Sigmoid colon (tissue), 7 donors: ENCODE measurements around the gene WNT7A. TPM values are rescaled to one million over a fixed set of nuclear protein-coding genes. Genes with fewer than 3 reads are reported as not detected.

Source experiments
- DNase-seq: peaks from one replicate; pipeline ENCODE4 v3.0.0-alpha.2; 2019
- H3K27ac ChIP-seq, 4 donors: fragments of 200-600 bp; sonication (generic); one replicate each; pipeline ENCODE4 v1.5.1; 2016 to 2019; ENCODE audit warnings: mild to moderate bottlenecking in 1 of 4
- H3K27me3 ChIP-seq, 3 donors: fragments of 200-600 bp; sonication (generic); one replicate each; pipeline ENCODE4 v1.5.1; 2019; ENCODE audit warnings: mild to moderate bottlenecking in 1 of 3
- H3K36me3 ChIP-seq, 4 donors: fragments of 200-600 bp; sonication (generic); one replicate each; pipeline ENCODE4 v1.5.1; 2016 to 2019
- H3K4me1 ChIP-seq, 4 donors: fragments of 200-600 bp; sonication (generic); one replicate each; pipeline ENCODE4 v1.5.1; 2017 to 2019
- H3K4me3 ChIP-seq, 4 donors: fragments of 200-600 bp; sonication (generic); one replicate each; pipeline ENCODE4 v1.5.1; 2017 to 2019; ENCODE audit warnings: mild to moderate bottlenecking in 2 of 4, moderate library complexity in 1 of 4
- H3K9me3 ChIP-seq, 4 donors: fragments of 200-600 bp in 3 of 4; sonication (generic) in 3 of 4; one replicate each; pipeline versions ENCODE4 v1.5.1 to v1.6.1; 2013 to 2019
- CTCF ChIP-seq, 4 experiments: fragments of 450-650 bp in 3 of 4; fragments of 200-600 bp in 1 of 4; IDR thresholded peaks; one replicate each; pipeline ENCODE4 v1.5.1; 2016 to 2019; ENCODE audit warnings: antibody characterized with exemption in 4 of 4, mild to moderate bottlenecking in 3 of 4, moderate library complexity in 2 of 4
- EP300 ChIP-seq, 4 donors: sonication (generic); formaldehyde crosslinking; IDR thresholded peaks; one replicate each; pipeline ENCODE4 v1.6.1; 2017; ENCODE audit warnings: antibody characterized with exemption in 4 of 4
- POLR2A ChIP-seq, 2 donors: fragments of 450-650 bp; IDR thresholded peaks; one replicate each; pipeline ENCODE4 v1.6.1; 2016; ENCODE audit warnings: antibody characterized with exemption in 2 of 2, mild to moderate bottlenecking in 2 of 2, moderate library complexity in 2 of 2
- POLR2AphosphoS5 ChIP-seq, 4 donors: sonication (generic); formaldehyde crosslinking; IDR thresholded peaks; one replicate each; pipeline ENCODE4 v1.6.1; 2017; ENCODE audit warnings: antibody characterized with exemption in 4 of 4
- WGBS, 2 donors: extraction: QIAGEN DNeasy Blood & Tissue Kit; methylation state at CpG; one replicate each; pipeline ENCODE4 v1.1.7; 2013; 5-methylcytosine and 5-hydroxymethylcytosine counted together
- intact Hi-C: fragments of 100-400 bp; cut with DNase I; formaldehyde crosslinking; loops from one replicate; pipeline ENCODE4 v1.15.1; 2023
- polyA plus RNA-seq, 3 donors: library from polyadenylated mRNA; stranded (reverse); fragments of 200-250 nt; gene quantifications; one replicate each; pipeline ENCODE4 v1.2.3, GENCODE V29; 2013
- total RNA-seq, 4 donors: library from RNA; depleted of rRNA; stranded (reverse); fragments of >200 nt; gene quantifications; one replicate each; pipeline ENCODE4 v1.1.0, GENCODE V29; 2016
- donor health status: healthy with polysubstance abuse.
- donor health status: Bipolar disorder and iron deficiency.
- donor health status: healthy.

WNT7A gene
- total and polyA plus RNA-seq, 7 donors, result 0.03 TPM; not detected in 6

GRCh38 chr3:13869761-13870343 is 10.0 kb downstream of the WNT7A start:
- H3K27me3 ChIP-seq, result peaks cover 0 to 8% (median 0%) of the 10 kb centered on the region in 3 donors
- H3K4me3 ChIP-seq, result no peak overlapping the region
- intact Hi-C loops, result no loop called here
- WGBS, 2 donors, result 67 to 80% methylated on average over 4 of the region's 4 CpGs
- TF ChIP-seq EP300 (IDR thresholded peaks at IDR 0.05) (no peak), POLR2AphosphoS5 (IDR thresholded peaks at IDR 0.05) (no peak), CTCF (IDR thresholded peaks at IDR 0.05) (no peak), POLR2A (IDR thresholded peaks at IDR 0.05) (no peak)
- DNase-seq, result no peak
- no peak overlapping the region for H3K27ac ChIP-seq
- H3K4me1 ChIP-seq, result no peaks in the 10 kb centered on the region
- no peaks in the 10 kb centered on the region for H3K36me3 ChIP-seq
- peaks cover 0 to 11% (median 0%) of the 10 kb centered on the region in 4 donors for H3K9me3 ChIP-seq

- no peak for TF ChIP-seq CTCF (IDR thresholded peaks at IDR 0.05)
- no peak for TF ChIP-seq EP300 (IDR thresholded peaks at IDR 0.05)
- TF ChIP-seq POLR2A (IDR thresholded peaks at IDR 0.05), result no peak
- TF ChIP-seq POLR2AphosphoS5 (IDR thresholded peaks at IDR 0.05), result no peak
- intact Hi-C loops, result no loop called here
- no peaks in the 10 kb centered on the region for H3K4me1 ChIP-seq
- DNase-seq, result no peak
- no peak overlapping the region for H3K4me3 ChIP-seq
- peaks cover 0 to 11% (median 0%) of the 10 kb centered on the region in 4 donors for H3K9me3 ChIP-seq
- peaks cover 0 to 10% (median 0%) of the 10 kb centered on the region in 3 donors for H3K27me3 ChIP-seq
- H3K27ac ChIP-seq, result no peak overlapping the region
- 61 to 86% methylated on average over 2 of the region's 2 CpGs for WGBS, 2 donors
- H3K36me3 ChIP-seq, result no peaks in the 10 kb centered on the region
These were observed 10.8 kb downstream of the WNT7A start for GRCh38 chr3:13868844-13869724.

- Histone ChIP-seq H3K27me3 (peaks cover 0 to 19% (median 0%) of the 10 kb centered on the region in 3 donors), H3K4me3 (no peak overlapping the region), H3K9me3 (peaks cover 0 to 11% (median 0%) of the 10 kb centered on the region in 4 donors), H3K27ac (no peak overlapping the region), H3K36me3 (no peaks in the 10 kb centered on the region), H3K4me1 (no peaks in the 10 kb centered on the region)
- no peak for DNase-seq
- no peak for TF ChIP-seq POLR2A (IDR thresholded peaks at IDR 0.05)
- no peak for TF ChIP-seq CTCF (IDR thresholded peaks at IDR 0.05)
- no peak for TF ChIP-seq EP300 (IDR thresholded peaks at IDR 0.05)
- no peak for TF ChIP-seq POLR2AphosphoS5 (IDR thresholded peaks at IDR 0.05)
- 78 to 83% methylated on average over 3 of the region's 3 CpGs for WGBS, 2 donors
- intact Hi-C loops, result no loop called here
These were observed 12.1 kb downstream of the WNT7A start for GRCh38 chr3:13867732-13868131.

GRCh38 chr3:13866041-13866965 is 13.6 kb downstream of the WNT7A start:
- TF ChIP-seq POLR2AphosphoS5 (IDR thresholded peaks at IDR 0.05), result no peak
- TF ChIP-seq CTCF (IDR thresholded peaks at IDR 0.05), result no peak
- no peak for TF ChIP-seq EP300 (IDR thresholded peaks at IDR 0.05)
- TF ChIP-seq POLR2A (IDR thresholded peaks at IDR 0.05), result no peak
- H3K9me3 ChIP-seq, result peaks cover 0 to 11% (median 0%) of the 10 kb centered on the region in 4 donors
- 38 to 44% methylated on average over 14 of the region's 14 CpGs for WGBS, 2 donors
- H3K4me3 ChIP-seq, result no peak overlapping the region
- no peaks in the 10 kb centered on the region for H3K36me3 ChIP-seq
- H3K27ac ChIP-seq, result no peak overlapping the region
- intact Hi-C loops, result no loop called here
- peaks cover 0 to 28% (median 0%) of the 10 kb centered on the region in 3 donors for H3K27me3 ChIP-seq
- H3K4me1 ChIP-seq, result no peaks in the 10 kb centered on the region
- DNase-seq, result no peak
